ENCODE measurements around the gene MTR.

The MTR gene

DNA sequence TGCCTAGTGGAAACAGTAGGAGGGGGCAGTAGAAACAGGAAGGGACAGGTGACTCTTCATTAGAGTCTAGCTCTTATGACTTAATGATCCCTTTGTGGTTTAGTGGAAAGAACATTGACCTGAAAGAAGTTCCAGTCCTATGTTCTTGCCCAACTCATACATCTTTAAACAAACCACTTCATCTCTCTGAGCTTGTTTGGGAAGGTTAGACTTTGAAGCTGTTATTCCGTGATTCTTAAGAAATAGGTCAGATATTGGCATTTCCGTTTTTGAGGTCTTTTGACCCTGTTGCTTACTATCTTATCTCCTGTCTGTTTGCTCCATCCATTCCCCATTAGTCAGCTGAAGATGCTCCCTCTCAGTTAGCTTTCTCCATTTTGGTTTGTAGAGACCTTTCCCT, 38.5 kb downstream of the MTR start:
- TF ChIP-seq, protein P1, sequence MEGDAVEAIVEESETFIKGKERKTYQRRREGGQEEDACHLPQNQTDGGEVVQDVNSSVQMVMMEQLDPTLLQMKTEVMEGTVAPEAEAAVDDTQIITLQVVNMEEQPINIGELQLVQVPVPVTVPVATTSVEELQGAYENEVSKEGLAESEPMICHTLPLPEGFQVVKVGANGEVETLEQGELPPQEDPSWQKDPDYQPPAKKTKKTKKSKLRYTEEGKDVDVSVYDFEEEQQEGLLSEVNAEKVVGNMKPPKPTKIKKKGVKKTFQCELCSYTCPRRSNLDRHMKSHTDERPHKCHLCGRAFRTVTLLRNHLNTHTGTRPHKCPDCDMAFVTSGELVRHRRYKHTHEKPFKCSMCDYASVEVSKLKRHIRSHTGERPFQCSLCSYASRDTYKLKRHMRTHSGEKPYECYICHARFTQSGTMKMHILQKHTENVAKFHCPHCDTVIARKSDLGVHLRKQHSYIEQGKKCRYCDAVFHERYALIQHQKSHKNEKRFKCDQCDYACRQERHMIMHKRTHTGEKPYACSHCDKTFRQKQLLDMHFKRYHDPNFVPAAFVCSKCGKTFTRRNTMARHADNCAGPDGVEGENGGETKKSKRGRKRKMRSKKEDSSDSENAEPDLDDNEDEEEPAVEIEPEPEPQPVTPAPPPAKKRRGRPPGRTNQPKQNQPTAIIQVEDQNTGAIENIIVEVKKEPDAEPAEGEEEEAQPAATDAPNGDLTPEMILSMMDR (IDR thresholded peaks at IDR 0.05; ENCODE audit: control insufficient read depth, insufficient read depth, low read depth, low read length, missing control alignments), result no peak
- DNase-seq (ENCODE audit: low read depth), result no peak
- no peak overlapping the region for H3K4me3 ChIP-seq (ENCODE audit: control insufficient read depth, low read depth, low read length)

DNA sequence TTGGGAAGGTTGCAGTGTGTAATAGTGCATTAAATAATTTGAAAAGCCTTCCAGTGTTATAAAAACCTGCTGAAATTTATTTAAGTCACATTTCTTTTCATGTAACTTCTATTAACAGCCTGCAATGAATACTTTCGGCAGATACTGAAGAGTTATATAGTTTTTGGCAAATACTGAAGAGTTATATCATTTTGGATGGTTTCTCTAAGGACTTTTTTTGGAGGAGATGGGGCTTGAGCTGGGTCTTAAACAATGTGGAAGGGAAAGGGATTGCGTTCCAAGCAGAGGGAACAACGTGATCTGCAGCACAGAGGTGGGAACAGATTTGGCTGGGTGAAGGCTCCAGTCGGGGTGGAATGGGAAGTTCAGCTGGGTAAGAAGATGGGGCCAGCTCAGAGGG, 39.8 kb downstream of the MTR start:
- no peak overlapping the region for H3K4me3 ChIP-seq (ENCODE audit: control insufficient read depth, low read depth, low read length)
- no peak for DNase-seq (ENCODE audit: low read depth)
- TF ChIP-seq, protein P1 (IDR thresholded peaks at IDR 0.05; ENCODE audit: control insufficient read depth, insufficient read depth, low read depth, low read length, missing control alignments), result no peak

- no peak for DNase-seq (ENCODE audit: low read depth)
- no peak overlapping the region for H3K4me3 ChIP-seq (ENCODE audit: control insufficient read depth, low read depth, low read length)
- TF ChIP-seq, protein P1 (IDR thresholded peaks at IDR 0.05; ENCODE audit: control insufficient read depth, insufficient read depth, low read depth, low read length, missing control alignments), result no peak
Measured at GRCh38 chr1:236835491-236835890, 40.4 kb downstream of the MTR start.

GRCh38 chr1:236836157-236836556, 41.1 kb downstream of the MTR start:
- TF ChIP-seq, protein P1 (IDR thresholded peaks at IDR 0.05; ENCODE audit: control insufficient read depth, insufficient read depth, low read depth, low read length, missing control alignments), result no peak
- no peak for DNase-seq (ENCODE audit: low read depth)
- no peak overlapping the region for H3K4me3 ChIP-seq (ENCODE audit: control insufficient read depth, low read depth, low read length)

DNA sequence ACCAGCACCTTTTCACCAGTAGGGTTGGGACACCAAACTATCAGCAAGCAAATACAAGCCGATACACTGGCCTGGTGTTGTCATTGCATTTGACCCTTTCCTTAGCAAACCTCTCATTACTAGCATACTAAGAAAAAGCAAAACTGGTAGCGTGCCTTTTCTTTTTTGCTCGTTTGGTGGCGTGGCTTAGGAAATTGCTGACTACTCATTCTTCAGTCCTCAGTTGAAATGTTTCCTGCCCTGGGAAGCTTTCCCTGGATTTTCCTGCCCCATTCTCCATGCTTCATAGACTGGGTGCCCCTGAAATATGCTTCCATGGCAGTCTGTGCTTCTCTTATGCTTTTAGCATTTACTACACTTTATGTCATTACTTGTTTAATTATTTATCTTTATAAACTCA, 42.0 kb downstream of the MTR start:
- TF ChIP-seq, protein P1 (IDR thresholded peaks at IDR 0.05; ENCODE audit: control insufficient read depth, insufficient read depth, low read depth, low read length, missing control alignments), result no peak
- H3K4me3 ChIP-seq (ENCODE audit: control insufficient read depth, low read depth, low read length), result no peak overlapping the region
- DNase-seq (ENCODE audit: low read depth), result no peak

- DNase-seq (ENCODE audit: low read depth), result no peak
- no peak overlapping the region for H3K4me3 ChIP-seq (ENCODE audit: control insufficient read depth, low read depth, low read length)
- TF ChIP-seq, protein P1 (IDR thresholded peaks at IDR 0.05; ENCODE audit: control insufficient read depth, insufficient read depth, low read depth, low read length, missing control alignments), result no peak
Measured at GRCh38 chr1:236837897-236838296, 42.8 kb downstream of the MTR start.

GRCh38 chr1:236841341-236841740, 46.2 kb downstream of the MTR start:
- no peak overlapping the region for H3K4me3 ChIP-seq (ENCODE audit: control insufficient read depth, low read depth, low read length)
- TF ChIP-seq, protein P1 (IDR thresholded peaks at IDR 0.05; ENCODE audit: control insufficient read depth, insufficient read depth, low read depth, low read length, missing control alignments), result no peak
- DNase-seq (ENCODE audit: low read depth), result no peak
